ENCODE results near the gene HOXC4.
"Not testable (repeated sequence)": the region's sequence is repeated elsewhere in the genome, so short reads cannot be mapped to it uniquely, and the experiment has no call there.

The HOXC4 gene

DNA sequence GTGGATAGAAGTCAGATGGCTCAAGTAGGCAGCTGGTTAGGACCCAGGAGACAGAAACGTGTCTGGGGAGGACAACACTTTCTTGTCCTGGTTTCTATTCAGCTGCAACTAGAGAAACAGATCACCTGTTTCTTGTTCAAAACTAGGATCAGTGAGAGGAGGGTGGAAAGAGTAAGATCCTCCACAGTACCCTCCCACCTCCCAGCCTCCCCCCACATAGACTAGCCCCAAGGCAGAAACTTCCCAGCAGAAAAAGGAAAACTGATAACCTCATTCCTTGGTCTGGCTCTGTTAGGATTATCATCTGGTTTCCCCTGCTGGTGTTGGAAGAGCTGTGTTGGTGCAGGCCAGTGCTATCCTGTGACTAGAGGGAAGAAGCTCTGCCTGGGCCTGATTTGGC, 50.2 kb downstream of the HOXC4 start:
- H3K4me3 ChIP-seq (ENCODE audit: low read depth, low read length); in situ Hi-C loops (cut with HindIII; ENCODE audit: low sequenced_read_pairs); DNase-seq (ENCODE audit: low read depth): not testable (repeated sequence)

All from astrocyte of the cerebellum (primary cell).